CD4-positive, alpha-beta memory T cell (primary cell): ENCODE measurements around the gene TFAP2B. TPM values are rescaled to one million over a fixed set of nuclear protein-coding genes. Genes with fewer than 3 reads are reported as not detected.

Experiments used
- CTCF ChIA-PET: fragments of 350-600 bp; sonication (Branson Sonifier 250); formaldehyde crosslinking; loops from one replicate; lab custom pipeline; 2021; ENCODE audit warnings: inconsistent platforms; ENCODE audit not compliant: partially characterized antibody; lab: Charles Lee
- POLR2A ChIA-PET: fragments of 350-600 bp; sonication (Branson Sonifier 250); formaldehyde crosslinking; loops from one replicate; lab custom pipeline; 2021; ENCODE audit not compliant: partially characterized antibody; lab: Charles Lee
- DNase-seq, 5 donors: peaks; one replicate each; pipeline versions ENCODE4 v3.0.0 to v3.0.0-alpha.2; 2020 to 2022; ENCODE audit warnings: mixed read lengths in 1 of 5
- H3K27ac ChIP-seq: one replicate; pipeline ENCODE4 v1.7.0; 2013; ENCODE audit warnings: low read depth, low read length
- H3K27me3 ChIP-seq: 2 replicates; pipeline ENCODE4 v1.7.0; 2013; ENCODE audit warnings: mild to moderate bottlenecking, low read length, moderate library complexity; ENCODE audit not compliant: insufficient read depth
- H3K36me3 ChIP-seq: 2 replicates; pipeline ENCODE4 v1.7.0; 2013; ENCODE audit warnings: mild to moderate bottlenecking, low read length, moderate library complexity; ENCODE audit not compliant: insufficient read depth
- H3K4me1 ChIP-seq: 2 replicates; pipeline ENCODE4 v1.7.0; 2013; ENCODE audit warnings: mild to moderate bottlenecking, low read length, moderate library complexity; ENCODE audit not compliant: insufficient read depth
- H3K4me3 ChIP-seq, 2 donors: one replicate each; pipeline ENCODE4 v1.7.0; 2013; ENCODE audit warnings: low read length in 2 of 2, mild to moderate bottlenecking in 1 of 2
- H3K9me3 ChIP-seq, 2 donors: one replicate each; pipeline ENCODE4 v1.7.0; 2013; ENCODE audit warnings: low read length in 2 of 2, control low read depth in 1 of 2; ENCODE audit not compliant: control insufficient read depth in 1 of 2
- H3K27ac Mint-ChIP-seq, 7 donors: one replicate each; pipeline ENCODE4 v1.8.0; 2020 to 2021; ENCODE audit warnings: mixed read lengths in 7 of 7, mild to moderate bottlenecking in 6 of 7, inconsistent platforms in 3 of 7, moderate library complexity in 3 of 7
- H3K27me3 Mint-ChIP-seq, 2 donors: one replicate each; pipeline ENCODE4 v1.8.0; 2020 to 2021; ENCODE audit warnings: mixed read lengths in 2 of 2
- H3K36me3 Mint-ChIP-seq, 2 donors: one replicate each; pipeline ENCODE4 v1.8.0; 2020 to 2021; ENCODE audit warnings: mixed read lengths in 2 of 2, inconsistent platforms in 1 of 2, mild to moderate bottlenecking in 1 of 2
- H3K4me1 Mint-ChIP-seq, 4 donors: one replicate each; pipeline ENCODE4 v1.8.0; 2020 to 2021; ENCODE audit warnings: mixed read lengths in 4 of 4, mild to moderate bottlenecking in 1 of 4
- H3K4me3 Mint-ChIP-seq, 8 donors: one replicate each; pipeline ENCODE4 v1.8.0; 2020 to 2021; ENCODE audit warnings: mixed read lengths in 8 of 8, mild to moderate bottlenecking in 7 of 8, moderate library complexity in 6 of 8, inconsistent platforms in 3 of 8
- H3K9me3 Mint-ChIP-seq, 8 donors: one replicate each; pipeline ENCODE4 v1.8.0; 2020 to 2021; ENCODE audit warnings: mixed read lengths in 8 of 8, mild to moderate bottlenecking in 5 of 8, inconsistent platforms in 3 of 8, moderate library complexity in 1 of 8
- intact Hi-C: fragments of 100-400 bp; cut with micrococcal nuclease; formaldehyde crosslinking; loops from one replicate; pipeline ENCODE4 v1.15.1; 2023
- polyA plus RNA-seq, 2 donors: library from polyadenylated mRNA; unstranded; fragments of 300-500 nt; fragmentation: Illumina TruSeq; gene quantifications; one replicate each; pipeline ENCODE4 v1.2.3, GENCODE V29; 2021
- total RNA-seq, 2 experiments: library from RNA; stranded (reverse); gene quantifications; one replicate each; pipeline ENCODE4 v1.2.3, GENCODE V29; 2021

The TFAP2B gene
- total and polyA plus RNA-seq, 4 experiments from 2014 or later, result not detected

- H3K36me3 Mint-ChIP-seq, result no peaks in the 10 kb centered on the region
- ChIA-PET CTCF (no interaction called here), POLR2A (no interaction called here)
- Histone ChIP-seq H3K36me3 (no peaks in the 10 kb centered on the region), H3K9me3 (no peaks in the 10 kb centered on the region), H3K27me3 (peaks cover 15% of the 10 kb centered on the region), H3K4me3 (no peak overlapping the region), H3K4me1 (no peaks in the 10 kb centered on the region), H3K27ac (no peak overlapping the region)
- H3K9me3 Mint-ChIP-seq, result peaks cover 0 to 29% (median 14%) of the 10 kb centered on the region in 8 donors
- H3K4me1 Mint-ChIP-seq, result no peaks in the 10 kb centered on the region
- H3K27ac Mint-ChIP-seq, result no peak overlapping the region
- DNase-seq, result no peak
- intact Hi-C loops, result no loop called here
- peaks cover 41 to 51% of the 10 kb centered on the region in 2 donors for H3K27me3 Mint-ChIP-seq
- no peak overlapping the region for H3K4me3 Mint-ChIP-seq
Measured at GRCh38 chr6:50848989-50849795, 30.5 kb downstream of the TFAP2B start.

- no peak overlapping the region for H3K4me3 Mint-ChIP-seq
- intact Hi-C loops, result no loop called here
Measured at GRCh38 chr6:50849796-50850180, 31.1 kb downstream of the TFAP2B start.

GRCh38 chr6:50850223-50851048 lies 31.8 kb downstream of the TFAP2B start:
- H3K4me1 ChIP-seq, result no peaks in the 10 kb centered on the region
- H3K27me3 Mint-ChIP-seq, result peaks cover 33 to 43% of the 10 kb centered on the region in 2 donors
- CTCF ChIA-PET, result no interaction called here

More at GRCh38 chr6:50849796-50850180, 31.1 kb downstream of the TFAP2B start:
- ChIA-PET CTCF (no interaction called here), POLR2A (no interaction called here)
- Histone ChIP-seq H3K9me3 (no peaks in the 10 kb centered on the region), H3K27ac (no peak overlapping the region), H3K4me3 (no peak overlapping the region), H3K36me3 (no peaks in the 10 kb centered on the region), H3K27me3 (peaks cover 10% of the 10 kb centered on the region), H3K4me1 (no peaks in the 10 kb centered on the region)
- Mint-ChIP-seq H3K27me3 (peaks cover 36 to 45% of the 10 kb centered on the region in 2 donors), H3K4me1 (no peaks in the 10 kb centered on the region), H3K9me3 (peaks cover 0 to 27% (median 13%) of the 10 kb centered on the region in 8 donors), H3K27ac (no peak overlapping the region), H3K36me3 (no peaks in the 10 kb centered on the region)
- no peak for DNase-seq

GRCh38 chr6:50851049-50851845 lies 32.6 kb downstream of the TFAP2B start:
- ChIA-PET POLR2A (no interaction called here), CTCF (no interaction called here)
- H3K36me3 ChIP-seq, result no peaks in the 10 kb centered on the region
- H3K27me3 Mint-ChIP-seq, result peaks cover 31 to 38% of the 10 kb centered on the region in 2 donors
- intact Hi-C loops, result no loop called here
- no peak overlapping the region for H3K4me3 ChIP-seq
- H3K9me3 Mint-ChIP-seq, result peaks cover 0 to 22% (median 10%) of the 10 kb centered on the region in 8 donors
- no peaks in the 10 kb centered on the region for H3K4me1 Mint-ChIP-seq
- no peak overlapping the region for H3K27ac ChIP-seq
- DNase-seq, result no peak
- H3K4me1 ChIP-seq, result no peaks in the 10 kb centered on the region
- H3K27me3 ChIP-seq, result peaks cover 8% of the 10 kb centered on the region
- no peaks in the 10 kb centered on the region for H3K9me3 ChIP-seq
- no peak overlapping the region for H3K27ac Mint-ChIP-seq
- no peaks in the 10 kb centered on the region for H3K36me3 Mint-ChIP-seq
- H3K4me3 Mint-ChIP-seq, result no peak overlapping the region

More at GRCh38 chr6:50850223-50851048, 31.8 kb downstream of the TFAP2B start:
- POLR2A ChIA-PET, result no interaction called here
- Mint-ChIP-seq H3K4me1 (no peaks in the 10 kb centered on the region), H3K27ac (no peak overlapping the region), H3K36me3 (no peaks in the 10 kb centered on the region), H3K9me3 (peaks cover 0 to 26% (median 12%) of the 10 kb centered on the region in 8 donors), H3K4me3 (no peak overlapping the region)
- no peaks in the 10 kb centered on the region for H3K9me3 ChIP-seq
- no peak overlapping the region for H3K4me3 ChIP-seq
- DNase-seq, result no peak
- intact Hi-C loops, result no loop called here
- H3K27ac ChIP-seq, result no peak overlapping the region
- H3K36me3 ChIP-seq, result no peaks in the 10 kb centered on the region
- H3K27me3 ChIP-seq, result peaks cover 9% of the 10 kb centered on the region

GRCh38 chr6:50853939-50854338 lies 35.3 kb downstream of the TFAP2B start:
- CTCF ChIA-PET, result no interaction called here
- POLR2A ChIA-PET, result no interaction called here
- H3K27me3 ChIP-seq, result peaks cover 4% of the 10 kb centered on the region
- Mint-ChIP-seq H3K27ac (no peak overlapping the region), H3K9me3 (peaks cover 0 to 17% (median 6%) of the 10 kb centered on the region in 8 donors), H3K4me1 (no peaks in the 10 kb centered on the region), H3K27me3 (peaks cover 18 to 19% of the 10 kb centered on the region in 2 donors), H3K4me3 (no peak overlapping the region), H3K36me3 (no peaks in the 10 kb centered on the region)
- intact Hi-C loops, result no loop called here
- no peaks in the 10 kb centered on the region for H3K9me3 ChIP-seq
- no peak overlapping the region for H3K4me3 ChIP-seq
- no peak overlapping the region for H3K27ac ChIP-seq
- no peak for DNase-seq
- no peaks in the 10 kb centered on the region for H3K4me1 ChIP-seq
- H3K36me3 ChIP-seq, result no peaks in the 10 kb centered on the region

- peaks cover 0 to 5% (median under 1%) of the 10 kb centered on the region in 8 donors for H3K9me3 Mint-ChIP-seq
- intact Hi-C loops, result no loop called here
- no peak overlapping the region for H3K4me3 Mint-ChIP-seq
- H3K4me1 Mint-ChIP-seq, result no peaks in the 10 kb centered on the region
- ChIA-PET CTCF (no interaction called here), POLR2A (no interaction called here)
- no peaks in the 10 kb centered on the region for H3K36me3 ChIP-seq
- no peaks in the 10 kb centered on the region for H3K9me3 ChIP-seq
- no peak overlapping the region for H3K27ac ChIP-seq
- no peak for DNase-seq
- H3K4me1 ChIP-seq, result no peaks in the 10 kb centered on the region
- H3K4me3 ChIP-seq, result no peak overlapping the region
- H3K36me3 Mint-ChIP-seq, result no peaks in the 10 kb centered on the region
- H3K27ac Mint-ChIP-seq, result no peak overlapping the region
- H3K27me3 Mint-ChIP-seq, result no peaks in the 10 kb centered on the region
- H3K27me3 ChIP-seq, result no peaks in the 10 kb centered on the region
Measured at GRCh38 chr6:50861692-50862091, 43.0 kb downstream of the TFAP2B start.

GRCh38 chr6:50862176-50862575 lies 43.5 kb downstream of the TFAP2B start:
- Mint-ChIP-seq H3K4me3 (no peak overlapping the region), H3K27ac (no peak overlapping the region), H3K4me1 (no peaks in the 10 kb centered on the region), H3K27me3 (no peaks in the 10 kb centered on the region), H3K9me3 (peaks cover 0 to 5% (median under 1%) of the 10 kb centered on the region in 8 donors), H3K36me3 (no peaks in the 10 kb centered on the region)
- Histone ChIP-seq H3K4me1 (no peaks in the 10 kb centered on the region), H3K4me3 (no peak overlapping the region), H3K27me3 (no peaks in the 10 kb centered on the region), H3K27ac (no peak overlapping the region), H3K36me3 (no peaks in the 10 kb centered on the region), H3K9me3 (no peaks in the 10 kb centered on the region)
- intact Hi-C loops, result no loop called here
- ChIA-PET POLR2A (no interaction called here), CTCF (no interaction called here)
- no peak for DNase-seq
